H1 (cell line): Measurements from ENCODE around the gene RBM25. TPM values are rescaled to one million over a fixed set of nuclear protein-coding genes. Genes with fewer than 3 reads are reported as not detected.

Source experiments
- BCL11A ChIP-seq, 2 experiments: IDR thresholded peaks; one replicate each; pipeline ENCODE4 v1.6.1; 2011; ENCODE audit warnings: low read depth in 2 of 2, low read length in 2 of 2, mild to moderate bottlenecking in 2 of 2
- KDM4A ChIP-seq: IDR thresholded peaks from one replicate; pipeline ENCODE4 v1.7.1; 2012; ENCODE audit warnings: low read depth, mild to moderate bottlenecking, moderate library complexity, low read length, inconsistent platforms; ENCODE audit not compliant: severe bottlenecking
- MAFK ChIP-seq: IDR thresholded peaks from 2 replicates; pipeline ENCODE4 v1.6.1; 2012; ENCODE audit warnings: low read depth, mild to moderate bottlenecking, improper control_type of control experiment, low read length
- NRF1 ChIP-seq: IDR thresholded peaks from 2 replicates; pipeline ENCODE4 v1.6.1; 2011; ENCODE audit warnings: mild to moderate bottlenecking, low read depth, low read length, improper control_type of control experiment
- RNF2 ChIP-seq: fragments of 200-900, 300-1000 bp; sonication (generic); IDR thresholded peaks from 2 replicates; pipeline ENCODE4 v1.7.1; 2016; ENCODE audit warnings: borderline replicate concordance, low read depth, mild to moderate bottlenecking, antibody characterized with exemption, low read length; ENCODE audit not compliant: poor library complexity, severe bottlenecking; ENCODE audit errors: missing control alignments
- TAF7 ChIP-seq: optimal IDR thresholded peaks from 2 replicates; pipeline ENCODE3; 2011; ENCODE audit warnings: low read depth, mild to moderate bottlenecking, inconsistent platforms, low read length, moderate library complexity, borderline replicate concordance
- polyA plus RNA-seq, 7 experiments: library from polyadenylated mRNA; depleted of rRNA in 3 of 7; stranded (reverse) in 5 of 7; unstranded in 2 of 7; fragments of >200 nt in 5 of 7; fragments of 200-250 nt in 2 of 7; gene quantifications; 1 replicate in 5 of 7; 2 replicates in 1 of 7; 4 replicates in 1 of 7; pipeline versions ENCODE4 v1.2.1 to v1.2.3, GENCODE V29; 2011 to 2013; ENCODE audit warnings: missing spikeins in 2 of 7, mixed read lengths in 2 of 7
- total RNA-seq: library from RNA; stranded (reverse); fragmentation: NEBNext Ultra II Directional; extraction: Animal tissue kit (Norgen Biotek cat#: 25700); gene quantifications from 2 replicates; pipeline ENCODE4 v1.2.1, GENCODE V29; 2021
- TF ChIP-seq, protein P1 (sequence below): IDR thresholded peaks from 2 replicates; pipeline ENCODE4 v1.6.1; 2011; ENCODE audit warnings: low read depth, mild to moderate bottlenecking, low read length; ENCODE audit not compliant: insufficient read depth
- TF ChIP-seq, protein P2 (sequence below): IDR thresholded peaks from 2 replicates; pipeline ENCODE4 v1.6.1; 2012; ENCODE audit warnings: low read length, inconsistent platforms
- TF ChIP-seq, protein P3 (sequence below): fragments of 300-600 bp; sonication (generic); IDR thresholded peaks from 2 replicates; pipeline ENCODE4 v1.7.1; 2012; ENCODE audit warnings: low read length, moderate library complexity, mild to moderate bottlenecking, inconsistent platforms; ENCODE audit not compliant: insufficient replicate concordance

The RBM25 gene
- total and polyA plus RNA-seq, 2 of the 8 experiments (the other 6 are each of a cell fraction or from before 2014, with no cell fraction given) = 25.6 to 134 TPM

DNA sequence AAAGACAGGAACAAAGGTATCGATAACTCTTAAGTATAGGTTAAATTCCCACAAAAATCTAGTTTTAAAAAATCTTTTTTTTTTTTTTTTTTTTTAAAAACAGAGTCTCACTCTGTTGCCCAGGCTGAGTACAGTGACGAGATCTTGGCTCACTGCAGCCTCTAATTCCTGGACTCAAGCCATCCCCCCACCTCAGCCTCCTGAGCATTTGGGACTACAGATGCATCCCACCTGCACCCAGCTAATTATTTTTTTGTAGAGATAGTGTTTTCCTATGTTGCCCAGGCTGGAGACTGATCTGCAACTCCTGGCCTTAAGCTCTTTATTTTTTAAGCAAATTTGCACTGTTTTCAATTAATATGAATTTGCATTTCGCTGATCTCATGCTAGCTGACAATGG is 87.8 kb downstream of the RBM25 start (continued):
- TF ChIP-seq NRF1 (no peak), KDM4A (no peak), MAFK (no peak), BCL11A (IDR thresholded peaks at IDR 0.05; ENCODE audit: low read depth in 2 of 2, low read length in 2 of 2) (no peak), TAF7 (no peak), RNF2 (no peak)
- TF ChIP-seq, protein P1, sequence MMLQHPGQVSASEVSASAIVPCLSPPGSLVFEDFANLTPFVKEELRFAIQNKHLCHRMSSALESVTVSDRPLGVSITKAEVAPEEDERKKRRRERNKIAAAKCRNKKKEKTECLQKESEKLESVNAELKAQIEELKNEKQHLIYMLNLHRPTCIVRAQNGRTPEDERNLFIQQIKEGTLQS = no peak
- TF ChIP-seq, protein P2, sequence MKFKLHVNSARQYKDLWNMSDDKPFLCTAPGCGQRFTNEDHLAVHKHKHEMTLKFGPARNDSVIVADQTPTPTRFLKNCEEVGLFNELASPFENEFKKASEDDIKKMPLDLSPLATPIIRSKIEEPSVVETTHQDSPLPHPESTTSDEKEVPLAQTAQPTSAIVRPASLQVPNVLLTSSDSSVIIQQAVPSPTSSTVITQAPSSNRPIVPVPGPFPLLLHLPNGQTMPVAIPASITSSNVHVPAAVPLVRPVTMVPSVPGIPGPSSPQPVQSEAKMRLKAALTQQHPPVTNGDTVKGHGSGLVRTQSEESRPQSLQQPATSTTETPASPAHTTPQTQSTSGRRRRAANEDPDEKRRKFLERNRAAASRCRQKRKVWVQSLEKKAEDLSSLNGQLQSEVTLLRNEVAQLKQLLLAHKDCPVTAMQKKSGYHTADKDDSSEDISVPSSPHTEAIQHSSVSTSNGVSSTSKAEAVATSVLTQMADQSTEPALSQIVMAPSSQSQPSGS = no peak
- TF ChIP-seq, protein P3, sequence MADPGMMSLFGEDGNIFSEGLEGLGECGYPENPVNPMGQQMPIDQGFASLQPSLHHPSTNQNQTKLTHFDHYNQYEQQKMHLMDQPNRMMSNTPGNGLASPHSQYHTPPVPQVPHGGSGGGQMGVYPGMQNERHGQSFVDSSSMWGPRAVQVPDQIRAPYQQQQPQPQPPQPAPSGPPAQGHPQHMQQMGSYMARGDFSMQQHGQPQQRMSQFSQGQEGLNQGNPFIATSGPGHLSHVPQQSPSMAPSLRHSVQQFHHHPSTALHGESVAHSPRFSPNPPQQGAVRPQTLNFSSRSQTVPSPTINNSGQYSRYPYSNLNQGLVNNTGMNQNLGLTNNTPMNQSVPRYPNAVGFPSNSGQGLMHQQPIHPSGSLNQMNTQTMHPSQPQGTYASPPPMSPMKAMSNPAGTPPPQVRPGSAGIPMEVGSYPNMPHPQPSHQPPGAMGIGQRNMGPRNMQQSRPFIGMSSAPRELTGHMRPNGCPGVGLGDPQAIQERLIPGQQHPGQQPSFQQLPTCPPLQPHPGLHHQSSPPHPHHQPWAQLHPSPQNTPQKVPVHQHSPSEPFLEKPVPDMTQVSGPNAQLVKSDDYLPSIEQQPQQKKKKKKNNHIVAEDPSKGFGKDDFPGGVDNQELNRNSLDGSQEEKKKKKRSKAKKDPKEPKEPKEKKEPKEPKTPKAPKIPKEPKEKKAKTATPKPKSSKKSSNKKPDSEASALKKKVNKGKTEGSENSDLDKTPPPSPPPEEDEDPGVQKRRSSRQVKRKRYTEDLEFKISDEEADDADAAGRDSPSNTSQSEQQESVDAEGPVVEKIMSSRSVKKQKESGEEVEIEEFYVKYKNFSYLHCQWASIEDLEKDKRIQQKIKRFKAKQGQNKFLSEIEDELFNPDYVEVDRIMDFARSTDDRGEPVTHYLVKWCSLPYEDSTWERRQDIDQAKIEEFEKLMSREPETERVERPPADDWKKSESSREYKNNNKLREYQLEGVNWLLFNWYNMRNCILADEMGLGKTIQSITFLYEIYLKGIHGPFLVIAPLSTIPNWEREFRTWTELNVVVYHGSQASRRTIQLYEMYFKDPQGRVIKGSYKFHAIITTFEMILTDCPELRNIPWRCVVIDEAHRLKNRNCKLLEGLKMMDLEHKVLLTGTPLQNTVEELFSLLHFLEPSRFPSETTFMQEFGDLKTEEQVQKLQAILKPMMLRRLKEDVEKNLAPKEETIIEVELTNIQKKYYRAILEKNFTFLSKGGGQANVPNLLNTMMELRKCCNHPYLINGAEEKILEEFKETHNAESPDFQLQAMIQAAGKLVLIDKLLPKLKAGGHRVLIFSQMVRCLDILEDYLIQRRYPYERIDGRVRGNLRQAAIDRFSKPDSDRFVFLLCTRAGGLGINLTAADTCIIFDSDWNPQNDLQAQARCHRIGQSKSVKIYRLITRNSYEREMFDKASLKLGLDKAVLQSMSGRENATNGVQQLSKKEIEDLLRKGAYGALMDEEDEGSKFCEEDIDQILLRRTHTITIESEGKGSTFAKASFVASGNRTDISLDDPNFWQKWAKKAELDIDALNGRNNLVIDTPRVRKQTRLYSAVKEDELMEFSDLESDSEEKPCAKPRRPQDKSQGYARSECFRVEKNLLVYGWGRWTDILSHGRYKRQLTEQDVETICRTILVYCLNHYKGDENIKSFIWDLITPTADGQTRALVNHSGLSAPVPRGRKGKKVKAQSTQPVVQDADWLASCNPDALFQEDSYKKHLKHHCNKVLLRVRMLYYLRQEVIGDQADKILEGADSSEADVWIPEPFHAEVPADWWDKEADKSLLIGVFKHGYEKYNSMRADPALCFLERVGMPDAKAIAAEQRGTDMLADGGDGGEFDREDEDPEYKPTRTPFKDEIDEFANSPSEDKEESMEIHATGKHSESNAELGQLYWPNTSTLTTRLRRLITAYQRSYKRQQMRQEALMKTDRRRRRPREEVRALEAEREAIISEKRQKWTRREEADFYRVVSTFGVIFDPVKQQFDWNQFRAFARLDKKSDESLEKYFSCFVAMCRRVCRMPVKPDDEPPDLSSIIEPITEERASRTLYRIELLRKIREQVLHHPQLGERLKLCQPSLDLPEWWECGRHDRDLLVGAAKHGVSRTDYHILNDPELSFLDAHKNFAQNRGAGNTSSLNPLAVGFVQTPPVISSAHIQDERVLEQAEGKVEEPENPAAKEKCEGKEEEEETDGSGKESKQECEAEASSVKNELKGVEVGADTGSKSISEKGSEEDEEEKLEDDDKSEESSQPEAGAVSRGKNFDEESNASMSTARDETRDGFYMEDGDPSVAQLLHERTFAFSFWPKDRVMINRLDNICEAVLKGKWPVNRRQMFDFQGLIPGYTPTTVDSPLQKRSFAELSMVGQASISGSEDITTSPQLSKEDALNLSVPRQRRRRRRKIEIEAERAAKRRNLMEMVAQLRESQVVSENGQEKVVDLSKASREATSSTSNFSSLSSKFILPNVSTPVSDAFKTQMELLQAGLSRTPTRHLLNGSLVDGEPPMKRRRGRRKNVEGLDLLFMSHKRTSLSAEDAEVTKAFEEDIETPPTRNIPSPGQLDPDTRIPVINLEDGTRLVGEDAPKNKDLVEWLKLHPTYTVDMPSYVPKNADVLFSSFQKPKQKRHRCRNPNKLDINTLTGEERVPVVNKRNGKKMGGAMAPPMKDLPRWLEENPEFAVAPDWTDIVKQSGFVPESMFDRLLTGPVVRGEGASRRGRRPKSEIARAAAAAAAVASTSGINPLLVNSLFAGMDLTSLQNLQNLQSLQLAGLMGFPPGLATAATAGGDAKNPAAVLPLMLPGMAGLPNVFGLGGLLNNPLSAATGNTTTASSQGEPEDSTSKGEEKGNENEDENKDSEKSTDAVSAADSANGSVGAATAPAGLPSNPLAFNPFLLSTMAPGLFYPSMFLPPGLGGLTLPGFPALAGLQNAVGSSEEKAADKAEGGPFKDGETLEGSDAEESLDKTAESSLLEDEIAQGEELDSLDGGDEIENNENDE = no peak
